Caki2 (cell line): ENCODE data around the gene AFAP1. TPM values are rescaled to one million over a fixed set of nuclear protein-coding genes. Genes with fewer than 3 reads are reported as not detected.

Source experiments
- DNase-seq: peaks from one replicate; pipeline ENCODE4 v3.0.0-alpha.2; 2015; ENCODE audit warnings: low read depth
- in situ Hi-C: cut with HindIII; loops from 2 replicates; pipeline ENCODE4 v1.10.0; 2016; ENCODE audit warnings: low sequenced_read_pairs, low pct_unique_long_range_greater_than_20kb, mixed read lengths
- total RNA-seq: library from RNA; depleted of rRNA; stranded (reverse); fragments of >200 nt; shearing (Covaris generic); gene quantifications from 2 replicates; pipeline ENCODE4 v1.2.3, GENCODE V29; 2014; ENCODE audit warnings: low replicate concordance

The AFAP1 gene
- total RNA-seq, 1 experiment from 2014 or later: 16.1 TPM

- DNase-seq: no peak
- in situ Hi-C loops: no loop called here
Observed at GRCh38 chr4:7738458-7739076, 201.1 kb downstream of the AFAP1 start.

- in situ Hi-C loops: no loop called here
- DNase-seq: no peak
Observed at GRCh38 chr4:7737752-7738457, 201.8 kb downstream of the AFAP1 start.

- in situ Hi-C loops: no loop called here
- no peak for DNase-seq
Observed at GRCh38 chr4:7737268-7737645, 202.4 kb downstream of the AFAP1 start.

GRCh38 chr4:7736436-7737267, 203.0 kb downstream of the AFAP1 start:
- DNase-seq: no peak
- in situ Hi-C loops: no loop called here

GRCh38 chr4:7735961-7736360, 203.7 kb downstream of the AFAP1 start:
- DNase-seq: no peak
- in situ Hi-C loops: no loop called here

- in situ Hi-C loops: no loop called here
- no peak for DNase-seq
Observed at GRCh38 chr4:7735395-7735794, 204.3 kb downstream of the AFAP1 start.

- DNase-seq: no peak
- in situ Hi-C loops: no loop called here
Observed at GRCh38 chr4:7734651-7735260, 204.9 kb downstream of the AFAP1 start.

- in situ Hi-C loops: no loop called here
- DNase-seq: no peak
Observed at GRCh38 chr4:7733801-7734650, 205.6 kb downstream of the AFAP1 start.

GRCh38 chr4:7733201-7733600, 206.5 kb downstream of the AFAP1 start:
- in situ Hi-C loops: no loop called here

GRCh38 chr4:7732263-7732662, 207.4 kb downstream of the AFAP1 start:
- in situ Hi-C loops: no loop called here
- no peak for DNase-seq

More at GRCh38 chr4:7733201-7733600, 206.5 kb downstream of the AFAP1 start:
- DNase-seq: no peak

- DNase-seq: no peak
- in situ Hi-C loops: no loop called here
Observed at GRCh38 chr4:7731437-7731836, 208.2 kb downstream of the AFAP1 start.

- in situ Hi-C loops: no loop called here
- no peak for DNase-seq
Observed at GRCh38 chr4:7727749-7728148, 211.9 kb downstream of the AFAP1 start.

- in situ Hi-C loops: no loop called here
Observed at GRCh38 chr4:7726665-7727413, 212.8 kb downstream of the AFAP1 start.

GRCh38 chr4:7725951-7726350, 213.7 kb downstream of the AFAP1 start:
- in situ Hi-C loops: no loop called here
- DNase-seq: no peak

More at GRCh38 chr4:7726665-7727413, 212.8 kb downstream of the AFAP1 start:
- DNase-seq: no peak

- in situ Hi-C loops: no loop called here
- no peak for DNase-seq
Observed at GRCh38 chr4:7723625-7724024, 216.0 kb downstream of the AFAP1 start.

GRCh38 chr4:7722766-7723387, 216.8 kb downstream of the AFAP1 start:
- DNase-seq: no peak
- in situ Hi-C loops: no loop called here

GRCh38 chr4:7721984-7722551, 217.6 kb downstream of the AFAP1 start:
- in situ Hi-C loops: no loop called here

More at GRCh38 chr4:7721984-7722551, 217.6 kb downstream of the AFAP1 start:
- DNase-seq: no peak
